Measurements from ENCODE around the gene WDFY2. TPM values are rescaled to one million over a fixed set of nuclear protein-coding genes. Genes with fewer than 3 reads are reported as not detected.

The WDFY2 gene
- total and polyA plus RNA-seq, 2 of the 13 experiments (the other 11 are each of a cell fraction or from before 2014, with no cell fraction given): 22.6 to 27.0 TPM

- TF ChIP-seq, protein P1, sequence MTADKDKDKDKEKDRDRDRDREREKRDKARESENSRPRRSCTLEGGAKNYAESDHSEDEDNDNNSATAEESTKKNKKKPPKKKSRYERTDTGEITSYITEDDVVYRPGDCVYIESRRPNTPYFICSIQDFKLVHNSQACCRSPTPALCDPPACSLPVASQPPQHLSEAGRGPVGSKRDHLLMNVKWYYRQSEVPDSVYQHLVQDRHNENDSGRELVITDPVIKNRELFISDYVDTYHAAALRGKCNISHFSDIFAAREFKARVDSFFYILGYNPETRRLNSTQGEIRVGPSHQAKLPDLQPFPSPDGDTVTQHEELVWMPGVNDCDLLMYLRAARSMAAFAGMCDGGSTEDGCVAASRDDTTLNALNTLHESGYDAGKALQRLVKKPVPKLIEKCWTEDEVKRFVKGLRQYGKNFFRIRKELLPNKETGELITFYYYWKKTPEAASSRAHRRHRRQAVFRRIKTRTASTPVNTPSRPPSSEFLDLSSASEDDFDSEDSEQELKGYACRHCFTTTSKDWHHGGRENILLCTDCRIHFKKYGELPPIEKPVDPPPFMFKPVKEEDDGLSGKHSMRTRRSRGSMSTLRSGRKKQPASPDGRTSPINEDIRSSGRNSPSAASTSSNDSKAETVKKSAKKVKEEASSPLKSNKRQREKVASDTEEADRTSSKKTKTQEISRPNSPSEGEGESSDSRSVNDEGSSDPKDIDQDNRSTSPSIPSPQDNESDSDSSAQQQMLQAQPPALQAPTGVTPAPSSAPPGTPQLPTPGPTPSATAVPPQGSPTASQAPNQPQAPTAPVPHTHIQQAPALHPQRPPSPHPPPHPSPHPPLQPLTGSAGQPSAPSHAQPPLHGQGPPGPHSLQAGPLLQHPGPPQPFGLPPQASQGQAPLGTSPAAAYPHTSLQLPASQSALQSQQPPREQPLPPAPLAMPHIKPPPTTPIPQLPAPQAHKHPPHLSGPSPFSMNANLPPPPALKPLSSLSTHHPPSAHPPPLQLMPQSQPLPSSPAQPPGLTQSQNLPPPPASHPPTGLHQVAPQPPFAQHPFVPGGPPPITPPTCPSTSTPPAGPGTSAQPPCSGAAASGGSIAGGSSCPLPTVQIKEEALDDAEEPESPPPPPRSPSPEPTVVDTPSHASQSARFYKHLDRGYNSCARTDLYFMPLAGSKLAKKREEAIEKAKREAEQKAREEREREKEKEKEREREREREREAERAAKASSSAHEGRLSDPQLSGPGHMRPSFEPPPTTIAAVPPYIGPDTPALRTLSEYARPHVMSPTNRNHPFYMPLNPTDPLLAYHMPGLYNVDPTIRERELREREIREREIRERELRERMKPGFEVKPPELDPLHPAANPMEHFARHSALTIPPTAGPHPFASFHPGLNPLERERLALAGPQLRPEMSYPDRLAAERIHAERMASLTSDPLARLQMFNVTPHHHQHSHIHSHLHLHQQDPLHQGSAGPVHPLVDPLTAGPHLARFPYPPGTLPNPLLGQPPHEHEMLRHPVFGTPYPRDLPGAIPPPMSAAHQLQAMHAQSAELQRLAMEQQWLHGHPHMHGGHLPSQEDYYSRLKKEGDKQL (CRISPR knock-in tag; IDR thresholded peaks at IDR 0.05; ENCODE audit: low read depth): no peak
- peak; percentile 47; the same call in 1 of the 2 replicates for TF ChIP-seq ZNF646 (CRISPR knock-in tag; IDR thresholded peaks at IDR 0.05)
- TF ChIP-seq NCOA2 (CRISPR knock-in tag; IDR thresholded peaks at IDR 0.05): peak; percentile 39; the same call in 1 of the 2 replicates
- TF ChIP-seq ARID3A (IDR thresholded peaks at IDR 0.05; ENCODE audit: low read depth, low read length): peak; percentile 10; the same call in 1 of the 2 replicates
- no peak for TF ChIP-seq NFIB (CRISPR knock-in tag; IDR thresholded peaks at IDR 0.05; ENCODE audit: borderline replicate concordance)
- TF ChIP-seq, protein P2, sequence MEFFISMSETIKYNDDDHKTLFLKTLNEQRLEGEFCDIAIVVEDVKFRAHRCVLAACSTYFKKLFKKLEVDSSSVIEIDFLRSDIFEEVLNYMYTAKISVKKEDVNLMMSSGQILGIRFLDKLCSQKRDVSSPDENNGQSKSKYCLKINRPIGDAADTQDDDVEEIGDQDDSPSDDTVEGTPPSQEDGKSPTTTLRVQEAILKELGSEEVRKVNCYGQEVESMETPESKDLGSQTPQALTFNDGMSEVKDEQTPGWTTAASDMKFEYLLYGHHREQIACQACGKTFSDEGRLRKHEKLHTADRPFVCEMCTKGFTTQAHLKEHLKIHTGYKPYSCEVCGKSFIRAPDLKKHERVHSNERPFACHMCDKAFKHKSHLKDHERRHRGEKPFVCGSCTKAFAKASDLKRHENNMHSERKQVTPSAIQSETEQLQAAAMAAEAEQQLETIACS (CRISPR knock-in tag; IDR thresholded peaks at IDR 0.05): no peak
- no peak for TF ChIP-seq WIZ (CRISPR knock-in tag; IDR thresholded peaks at IDR 0.05)
Measured at GRCh38 chr13:51643882-51644281, 59.6 kb downstream of the WDFY2 start (continued).

Measured in HepG2 (cell line).